MM.1S (cell line): ENCODE data around the gene ETV6.

ENCODE experiments used
- DNase-seq: peaks from one replicate; pipeline ENCODE4 v3.0.0-alpha.2; 2015
- H2AFZ ChIP-seq: fragments of 300-600 bp; sonication (generic); 2 replicates; pipeline ENCODE4 v1.6.0; 2016; ENCODE audit warnings: antibody characterized with exemption, low read length
- H3F3A ChIP-seq: fragments of 300-600 bp; sonication (generic); 2 replicates; pipeline ENCODE4 v1.6.1; 2016; ENCODE audit warnings: mild to moderate bottlenecking, antibody characterized with exemption, low read length, moderate library complexity, mixed read lengths; ENCODE audit not compliant: insufficient read depth
- H3K27ac ChIP-seq: fragments of 300-600 bp; sonication (generic); 2 replicates; pipeline ENCODE4 v1.5.1; 2016; ENCODE audit warnings: mild to moderate bottlenecking, low read length
- H3K27me3 ChIP-seq: fragments of 300-600 bp; sonication (generic); replicated peaks from 2 replicates; pipeline ENCODE4 v1.6.0; 2016; ENCODE audit warnings: low read length; ENCODE audit not compliant: insufficient read depth
- H3K36me3 ChIP-seq: fragments of 300-600 bp; sonication (generic); replicated peaks from 2 replicates; pipeline ENCODE4 v1.6.1; 2016; ENCODE audit warnings: mild to moderate bottlenecking, low read length, mixed read lengths; ENCODE audit not compliant: insufficient read depth
- H3K4me1 ChIP-seq: fragments of 300-600 bp; sonication (generic); 2 replicates; pipeline ENCODE4 v1.6.1; 2016; ENCODE audit warnings: low read length, mixed read lengths
- H3K4me2 ChIP-seq: fragments of 300-600 bp; sonication (generic); 2 replicates; pipeline ENCODE4 v1.6.0; 2016; ENCODE audit warnings: low read depth, low read length
- H3K4me3 ChIP-seq: fragments of 300-600 bp; sonication (generic); 2 replicates; pipeline ENCODE4 v1.5.1; 2016; ENCODE audit warnings: low read length, mixed read lengths
- H3K79me2 ChIP-seq: fragments of 300-600 bp; sonication (generic); 2 replicates; pipeline ENCODE4 v1.6.1; 2016; ENCODE audit warnings: mixed run types, low read length, mixed read lengths
- H3K9ac ChIP-seq: fragments of 300-600 bp; sonication (generic); 2 replicates; pipeline ENCODE4 v1.6.1; 2016; ENCODE audit warnings: low read length, mixed read lengths
- H3K9me2 ChIP-seq: fragments of 300-600 bp; sonication (generic); replicated peaks from 2 replicates; pipeline ENCODE4 v1.6.1; 2016; ENCODE audit warnings: mild to moderate bottlenecking, low read length, mixed read lengths; ENCODE audit not compliant: insufficient read depth
- H3K9me3 ChIP-seq: fragments of 300-600 bp; sonication (generic); replicated peaks from 2 replicates; pipeline ENCODE4 v1.6.1; 2016; ENCODE audit warnings: mild to moderate bottlenecking, low read length, mixed read lengths; ENCODE audit not compliant: insufficient read depth
- H4K20me1 ChIP-seq: fragments of 300-600 bp; sonication (generic); 2 replicates; pipeline ENCODE4 v1.6.1; 2016; ENCODE audit warnings: mild to moderate bottlenecking, low read length, moderate library complexity, mixed read lengths; ENCODE audit not compliant: insufficient read depth
- EZH2 ChIP-seq: fragments of 300-600 bp; sonication (generic); optimal IDR thresholded peaks from 2 replicates; pipeline ENCODE3; 2017; ENCODE audit warnings: low read depth, mild to moderate bottlenecking, antibody characterized with exemption, low read length, mixed read lengths
- EZH2phosphoT487 ChIP-seq: fragments of 300-600 bp; sonication (generic); IDR thresholded peaks from 2 replicates; pipeline ENCODE4 v1.6.1; 2018; ENCODE audit warnings: antibody characterized with exemption, low read length
- TF ChIP-seq, protein P1 (sequence below): fragments of 300-600 bp; sonication (generic); IDR thresholded peaks from 2 replicates; pipeline ENCODE4 v1.5.1; 2016; ENCODE audit warnings: antibody characterized with exemption, low read length, mixed read lengths

Gene ETV6

GRCh38 chr12:11882301-11883019, 233.0 kb downstream of the ETV6 start:
- Histone ChIP-seq H3K4me1 (no peaks in the 10 kb centered on the region), H3K27me3 (no peaks in the 10 kb centered on the region), H3K4me2 (no peak overlapping the region), H3K36me3 (no peaks in the 10 kb centered on the region), H3K9me3 (no peaks in the 10 kb centered on the region), H3K27ac (no peak overlapping the region), H3K79me2 (no peaks in the 10 kb centered on the region), H2AFZ (no peak overlapping the region), H3K4me3 (no peak overlapping the region), H3K9me2 (no peaks in the 10 kb centered on the region), H3F3A (no peaks in the 10 kb centered on the region), H4K20me1 (no peaks in the 10 kb centered on the region), H3K9ac (no peak overlapping the region)
- no peak for DNase-seq
- TF ChIP-seq, protein P1, sequence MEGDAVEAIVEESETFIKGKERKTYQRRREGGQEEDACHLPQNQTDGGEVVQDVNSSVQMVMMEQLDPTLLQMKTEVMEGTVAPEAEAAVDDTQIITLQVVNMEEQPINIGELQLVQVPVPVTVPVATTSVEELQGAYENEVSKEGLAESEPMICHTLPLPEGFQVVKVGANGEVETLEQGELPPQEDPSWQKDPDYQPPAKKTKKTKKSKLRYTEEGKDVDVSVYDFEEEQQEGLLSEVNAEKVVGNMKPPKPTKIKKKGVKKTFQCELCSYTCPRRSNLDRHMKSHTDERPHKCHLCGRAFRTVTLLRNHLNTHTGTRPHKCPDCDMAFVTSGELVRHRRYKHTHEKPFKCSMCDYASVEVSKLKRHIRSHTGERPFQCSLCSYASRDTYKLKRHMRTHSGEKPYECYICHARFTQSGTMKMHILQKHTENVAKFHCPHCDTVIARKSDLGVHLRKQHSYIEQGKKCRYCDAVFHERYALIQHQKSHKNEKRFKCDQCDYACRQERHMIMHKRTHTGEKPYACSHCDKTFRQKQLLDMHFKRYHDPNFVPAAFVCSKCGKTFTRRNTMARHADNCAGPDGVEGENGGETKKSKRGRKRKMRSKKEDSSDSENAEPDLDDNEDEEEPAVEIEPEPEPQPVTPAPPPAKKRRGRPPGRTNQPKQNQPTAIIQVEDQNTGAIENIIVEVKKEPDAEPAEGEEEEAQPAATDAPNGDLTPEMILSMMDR: no peak
- no peak for TF ChIP-seq EZH2
- TF ChIP-seq EZH2phosphoT487: no peak

DNA sequence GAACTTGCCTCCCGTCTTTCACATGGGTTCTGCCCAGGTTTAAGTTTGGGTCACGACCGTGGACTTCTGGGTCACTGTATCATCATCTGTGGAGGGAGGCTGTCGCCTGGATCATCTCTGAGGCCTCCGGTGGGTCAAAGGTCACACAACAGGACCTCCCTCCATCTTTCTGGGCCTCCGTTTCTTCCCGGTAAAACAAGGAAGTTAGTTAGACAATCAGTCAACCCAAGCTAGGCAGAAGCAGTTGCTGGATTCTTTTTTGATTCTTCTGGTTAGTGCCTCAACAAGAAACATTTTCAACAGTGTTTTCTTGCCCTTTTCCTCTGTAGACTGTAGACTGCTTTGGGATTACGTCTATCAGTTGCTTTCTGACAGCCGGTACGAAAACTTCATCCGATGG, 234.6 kb downstream of the ETV6 start:
- Histone ChIP-seq H3K4me2 (no peak overlapping the region), H3K27ac (no peak overlapping the region), H3K79me2 (no peaks in the 10 kb centered on the region), H3F3A (no peaks in the 10 kb centered on the region), H3K27me3 (no peaks in the 10 kb centered on the region), H3K4me1 (no peaks in the 10 kb centered on the region), H3K9me2 (no peaks in the 10 kb centered on the region), H2AFZ (no peak overlapping the region), H3K4me3 (no peak overlapping the region), H3K36me3 (no peaks in the 10 kb centered on the region), H3K9me3 (no peaks in the 10 kb centered on the region), H3K9ac (no peak overlapping the region), H4K20me1 (no peaks in the 10 kb centered on the region)
- TF ChIP-seq EZH2 (no peak), EZH2phosphoT487 (no peak)
- TF ChIP-seq, protein P1: no peak
- no peak for DNase-seq

GRCh38 chr12:11884706-11885105, 235.2 kb downstream of the ETV6 start:
- Histone ChIP-seq H3K9me2 (no peaks in the 10 kb centered on the region), H3K27ac (no peak overlapping the region), H2AFZ (no peak overlapping the region), H3K9me3 (no peaks in the 10 kb centered on the region), H3K4me1 (no peaks in the 10 kb centered on the region), H3K79me2 (no peaks in the 10 kb centered on the region), H3K36me3 (no peaks in the 10 kb centered on the region), H4K20me1 (no peaks in the 10 kb centered on the region), H3K27me3 (no peaks in the 10 kb centered on the region), H3K4me3 (no peak overlapping the region), H3K9ac (no peak overlapping the region), H3F3A (no peaks in the 10 kb centered on the region), H3K4me2 (no peak overlapping the region)
- no peak for DNase-seq
- TF ChIP-seq EZH2 (no peak), EZH2phosphoT487 (no peak)
- TF ChIP-seq, protein P1: no peak
